Measurements from ENCODE around the gene MRPL47. TPM values are rescaled to one million over a fixed set of nuclear protein-coding genes. Genes with fewer than 3 reads are reported as not detected.

Gene MRPL47
- total RNA-seq, 4 donors from 2014 or later, result 15.6 to 34.8 (median 31.5) TPM

DNA sequence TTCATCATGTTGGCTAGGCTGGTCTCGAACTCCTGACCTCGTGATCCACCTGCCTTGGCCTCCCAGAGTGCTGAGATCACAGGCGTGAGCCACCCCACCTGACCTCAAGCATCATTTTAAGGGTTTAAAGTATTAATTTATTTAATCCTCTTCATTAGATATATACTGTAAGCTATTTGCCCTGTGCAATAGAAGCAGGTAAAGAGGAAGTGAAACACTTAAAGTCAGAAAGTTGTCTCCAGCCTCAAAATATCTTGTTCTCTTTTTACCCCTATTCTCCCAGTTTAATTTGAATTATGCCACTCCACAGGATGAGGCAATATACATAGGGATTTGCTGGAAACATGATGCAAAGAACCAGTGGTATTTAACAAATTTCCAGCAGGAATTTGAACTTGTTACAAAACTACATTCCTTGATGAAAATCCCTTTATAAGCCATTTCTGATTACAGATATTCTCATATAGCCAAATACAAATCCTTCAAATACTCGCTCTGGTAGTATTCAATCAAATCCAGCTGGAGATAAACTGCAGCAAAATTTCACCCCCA lies 2.2 kb upstream of the MRPL47 start:
- H3K4me3 ChIP-seq, result no peak overlapping the region
- intact Hi-C loops (cut with DNase I; ENCODE audit: low total_unique reads), result no loop called here
- H3K27ac ChIP-seq, result no peak overlapping the region
- no peaks in the 10 kb centered on the region for H3K27me3 ChIP-seq
- no peak for DNase-seq
- H3K9me3 ChIP-seq, result no peaks in the 10 kb centered on the region
- no peaks in the 10 kb centered on the region for H3K36me3 ChIP-seq
- peaks cover 0 to 12% of the 10 kb centered on the region in 2 donors for H3K4me1 ChIP-seq
- TF ChIP-seq, protein P1, sequence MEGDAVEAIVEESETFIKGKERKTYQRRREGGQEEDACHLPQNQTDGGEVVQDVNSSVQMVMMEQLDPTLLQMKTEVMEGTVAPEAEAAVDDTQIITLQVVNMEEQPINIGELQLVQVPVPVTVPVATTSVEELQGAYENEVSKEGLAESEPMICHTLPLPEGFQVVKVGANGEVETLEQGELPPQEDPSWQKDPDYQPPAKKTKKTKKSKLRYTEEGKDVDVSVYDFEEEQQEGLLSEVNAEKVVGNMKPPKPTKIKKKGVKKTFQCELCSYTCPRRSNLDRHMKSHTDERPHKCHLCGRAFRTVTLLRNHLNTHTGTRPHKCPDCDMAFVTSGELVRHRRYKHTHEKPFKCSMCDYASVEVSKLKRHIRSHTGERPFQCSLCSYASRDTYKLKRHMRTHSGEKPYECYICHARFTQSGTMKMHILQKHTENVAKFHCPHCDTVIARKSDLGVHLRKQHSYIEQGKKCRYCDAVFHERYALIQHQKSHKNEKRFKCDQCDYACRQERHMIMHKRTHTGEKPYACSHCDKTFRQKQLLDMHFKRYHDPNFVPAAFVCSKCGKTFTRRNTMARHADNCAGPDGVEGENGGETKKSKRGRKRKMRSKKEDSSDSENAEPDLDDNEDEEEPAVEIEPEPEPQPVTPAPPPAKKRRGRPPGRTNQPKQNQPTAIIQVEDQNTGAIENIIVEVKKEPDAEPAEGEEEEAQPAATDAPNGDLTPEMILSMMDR (IDR thresholded peaks at IDR 0.05), result no peak
- TF ChIP-seq POLR2A (IDR thresholded peaks at IDR 0.05), result no peak

DNA sequence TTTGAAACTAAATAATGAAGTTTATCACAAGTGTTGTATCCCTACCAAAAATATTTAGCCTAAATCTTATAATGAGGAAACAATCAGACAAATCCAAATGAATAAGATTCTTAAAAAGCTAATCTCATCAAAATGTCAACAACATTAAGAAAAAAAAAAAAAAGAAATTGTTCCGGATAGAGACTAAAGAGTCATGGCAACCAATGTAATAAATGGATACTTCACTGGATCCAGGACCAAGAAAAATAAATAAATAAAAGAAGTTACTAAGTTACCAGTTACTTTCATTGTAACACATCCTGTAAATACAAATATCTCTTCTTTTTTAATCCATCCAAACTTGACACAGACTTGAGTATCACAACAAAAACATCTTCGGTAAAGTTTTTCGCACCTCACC lies 607 bp downstream of the MRPL47 start:
- Histone ChIP-seq H3K4me1 (peaks cover 0 to 12% of the 10 kb centered on the region in 2 donors), H3K36me3 (no peaks in the 10 kb centered on the region), H3K27me3 (no peaks in the 10 kb centered on the region), H3K9me3 (no peaks in the 10 kb centered on the region), H3K27ac (peak overlapping the region; percentile 82 to 93), H3K4me3 (peak overlapping the region; percentile 80 to 94)
- no peak for TF ChIP-seq POLR2A (IDR thresholded peaks at IDR 0.05)
- TF ChIP-seq, protein P1 (IDR thresholded peaks at IDR 0.05), result peak in 1 of 4 experiments; percentile 2
- DNase-seq, result no peak
- intact Hi-C loops (cut with DNase I; ENCODE audit: low total_unique reads), result no loop called here

DNA sequence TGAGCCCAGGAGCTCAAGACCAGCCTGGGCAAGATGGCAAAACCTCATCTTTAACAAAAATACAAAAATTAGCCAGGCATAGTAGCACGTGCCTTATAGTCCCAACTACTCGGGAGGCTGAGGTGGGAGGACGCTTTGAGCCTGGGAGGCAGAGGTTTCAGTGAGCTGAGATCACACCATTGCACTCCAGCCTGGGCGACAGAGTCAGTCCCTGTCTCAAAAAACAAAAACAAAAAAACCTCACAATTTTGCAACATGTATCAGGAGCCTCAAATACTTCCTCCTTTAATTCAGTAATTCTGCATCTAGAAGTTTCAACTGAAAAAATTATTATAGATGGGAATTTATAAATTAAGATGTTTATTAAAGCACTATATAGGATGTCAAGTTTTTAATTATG lies 1.1 kb downstream of the MRPL47 start:
- no peak overlapping the region for H3K27ac ChIP-seq
- no peak for TF ChIP-seq POLR2A (IDR thresholded peaks at IDR 0.05)
- TF ChIP-seq, protein P1 (IDR thresholded peaks at IDR 0.05), result no peak
- H3K4me1 ChIP-seq, result peaks cover 0 to 12% of the 10 kb centered on the region in 2 donors
- H3K36me3 ChIP-seq, result no peaks in the 10 kb centered on the region
- H3K4me3 ChIP-seq, result peak overlapping the region in 1 of 2 donors; percentile 94
- no peaks in the 10 kb centered on the region for H3K27me3 ChIP-seq
- H3K9me3 ChIP-seq, result no peaks in the 10 kb centered on the region
- DNase-seq, result no peak
- intact Hi-C loops (cut with DNase I; ENCODE audit: low total_unique reads), result no loop called here

- no peaks in the 10 kb centered on the region for H3K9me3 ChIP-seq
- H3K27me3 ChIP-seq, result no peaks in the 10 kb centered on the region
- no peaks in the 10 kb centered on the region for H3K36me3 ChIP-seq
- H3K4me1 ChIP-seq, result peaks cover 0 to 9% of the 10 kb centered on the region in 2 donors
- no peak overlapping the region for H3K4me3 ChIP-seq
- no peak overlapping the region for H3K27ac ChIP-seq
- DNase-seq, result no peak
- no peak for TF ChIP-seq POLR2A (IDR thresholded peaks at IDR 0.05)
- TF ChIP-seq, protein P1 (IDR thresholded peaks at IDR 0.05), result no peak
- intact Hi-C loops (cut with DNase I; ENCODE audit: low total_unique reads), result no loop called here
Measured at GRCh38 chr3:179599531-179599930, 4.9 kb downstream of the MRPL47 start.

- Histone ChIP-seq H3K27me3 (no peaks in the 10 kb centered on the region), H3K4me3 (no peak overlapping the region), H3K4me1 (no peaks in the 10 kb centered on the region), H3K9me3 (no peaks in the 10 kb centered on the region), H3K27ac (no peak overlapping the region), H3K36me3 (no peaks in the 10 kb centered on the region)
- TF ChIP-seq POLR2A (IDR thresholded peaks at IDR 0.05), result no peak
- TF ChIP-seq, protein P1 (IDR thresholded peaks at IDR 0.05), result no peak
- no peak for DNase-seq
- intact Hi-C loops (cut with DNase I; ENCODE audit: low total_unique reads), result no loop called here
Measured at GRCh38 chr3:179591313-179591712, 13.1 kb downstream of the MRPL47 start.

All from uterus (tissue), 4 donors.